ENCODE measurements around the gene WBP2. TPM values are rescaled to one million over a fixed set of nuclear protein-coding genes. Genes with fewer than 3 reads are reported as not detected.

WBP2 gene
- total RNA-seq, 2 experiments from 2014 or later, result 29.9 to 117 TPM

DNA sequence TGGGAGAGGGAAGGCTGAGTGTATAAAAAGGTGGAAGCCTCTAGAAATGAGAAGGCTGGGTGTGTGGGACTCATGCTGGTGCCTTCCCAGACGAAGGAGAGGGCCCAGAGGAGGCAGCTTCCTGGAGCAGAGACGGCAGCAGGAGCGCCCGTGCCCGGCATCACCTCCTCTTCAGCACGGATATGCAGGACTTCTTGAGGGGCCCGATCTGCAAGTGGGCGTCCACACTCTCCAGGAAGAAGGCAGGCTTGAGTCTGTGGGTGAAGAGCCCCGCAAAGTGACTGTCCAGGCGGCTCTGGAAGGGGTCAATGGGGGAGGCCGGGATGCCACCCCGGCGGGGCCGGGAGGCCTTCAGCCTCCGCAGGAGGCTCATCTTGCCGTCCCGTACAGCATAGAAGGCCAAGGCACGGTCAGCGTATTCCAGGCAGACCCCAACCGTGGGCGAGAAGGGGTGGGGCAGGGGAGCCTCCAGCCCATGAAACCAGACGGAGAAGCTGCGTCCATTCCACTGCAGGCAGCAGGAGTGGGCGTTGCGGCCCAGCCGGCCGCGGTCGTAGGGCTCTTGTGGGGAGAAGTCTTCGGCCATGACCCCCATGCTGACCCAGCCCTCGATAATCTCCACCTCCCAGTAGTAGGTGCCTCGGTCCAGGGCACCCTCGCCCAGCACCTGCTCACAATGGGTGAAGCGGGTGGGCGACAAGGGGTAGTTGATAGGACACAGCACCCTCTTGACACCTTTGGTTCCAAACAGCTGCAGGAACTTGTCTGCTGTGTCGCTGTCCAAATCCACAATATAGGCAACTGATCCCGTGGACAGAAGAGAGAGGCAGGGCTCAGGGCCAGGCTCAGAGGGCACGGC, 19.4 kb upstream of the WBP2 start:
- H3K9me2 ChIP-seq (ENCODE audit: insufficient read depth, low read length), result no peaks in the 10 kb centered on the region
- no peak overlapping the region for H3K4me3 ChIP-seq (ENCODE audit: low read depth, low read length, poor library complexity, severe bottlenecking)
- H2AFZ ChIP-seq (ENCODE audit: low read length), result no peak overlapping the region
- ChIA-PET POLR2A (interaction anchor here (0.6 to 3.5 kb wide), 3 partner anchors 16 to 511 kb away, joined by 8 to 28 read pairs (median 11); partner anchors contain the start of gene WBP2), CTCF (ENCODE audit: unreplicated experiment) (interaction anchor here (0.7 to 0.9 kb wide), 2 partner anchors 16 to 453 kb away, joined by 3 to 17 read pairs; no protein-coding TSS in a partner anchor)
- intact Hi-C loops (cut with micrococcal nuclease; ENCODE audit: unreplicated experiment), result no loop called here
- TF ChIP-seq, protein P1, sequence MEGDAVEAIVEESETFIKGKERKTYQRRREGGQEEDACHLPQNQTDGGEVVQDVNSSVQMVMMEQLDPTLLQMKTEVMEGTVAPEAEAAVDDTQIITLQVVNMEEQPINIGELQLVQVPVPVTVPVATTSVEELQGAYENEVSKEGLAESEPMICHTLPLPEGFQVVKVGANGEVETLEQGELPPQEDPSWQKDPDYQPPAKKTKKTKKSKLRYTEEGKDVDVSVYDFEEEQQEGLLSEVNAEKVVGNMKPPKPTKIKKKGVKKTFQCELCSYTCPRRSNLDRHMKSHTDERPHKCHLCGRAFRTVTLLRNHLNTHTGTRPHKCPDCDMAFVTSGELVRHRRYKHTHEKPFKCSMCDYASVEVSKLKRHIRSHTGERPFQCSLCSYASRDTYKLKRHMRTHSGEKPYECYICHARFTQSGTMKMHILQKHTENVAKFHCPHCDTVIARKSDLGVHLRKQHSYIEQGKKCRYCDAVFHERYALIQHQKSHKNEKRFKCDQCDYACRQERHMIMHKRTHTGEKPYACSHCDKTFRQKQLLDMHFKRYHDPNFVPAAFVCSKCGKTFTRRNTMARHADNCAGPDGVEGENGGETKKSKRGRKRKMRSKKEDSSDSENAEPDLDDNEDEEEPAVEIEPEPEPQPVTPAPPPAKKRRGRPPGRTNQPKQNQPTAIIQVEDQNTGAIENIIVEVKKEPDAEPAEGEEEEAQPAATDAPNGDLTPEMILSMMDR (conservative IDR thresholded peaks at IDR 0.05; ENCODE audit: low read length), result no peak
- no peak for TF ChIP-seq EZH2phosphoT487 (IDR thresholded peaks at IDR 0.05; ENCODE audit: borderline replicate concordance, low read depth, low read length)
- no peak for DNase-seq (ENCODE audit: low spot score)
- no peak overlapping the region for H3K27ac ChIP-seq (ENCODE audit: low read depth, low read length, poor library complexity, severe bottlenecking)
- no peaks in the 10 kb centered on the region for H3K79me2 ChIP-seq (ENCODE audit: insufficient read depth, low read depth, low read length)
- H3K9me3 ChIP-seq (ENCODE audit: low read length), result no peaks in the 10 kb centered on the region
- H3K4me1 ChIP-seq (ENCODE audit: insufficient read depth, low read length, poor library complexity, severe bottlenecking), result peaks cover 41% of the 10 kb centered on the region
- 0 out of 2 replicates have a peak, but pooled peaks cover 7% of the 10 kb centered on the region for H3K36me3 ChIP-seq (ENCODE audit: insufficient read depth, low read length)
- H4K20me1 ChIP-seq (ENCODE audit: insufficient read depth, low read length), result no peaks in the 10 kb centered on the region
- BruUV-seq (replicated peaks), result TSS peak; percentile 74
- H3K4me2 ChIP-seq (ENCODE audit: low read length), result no peak overlapping the region

DNA sequence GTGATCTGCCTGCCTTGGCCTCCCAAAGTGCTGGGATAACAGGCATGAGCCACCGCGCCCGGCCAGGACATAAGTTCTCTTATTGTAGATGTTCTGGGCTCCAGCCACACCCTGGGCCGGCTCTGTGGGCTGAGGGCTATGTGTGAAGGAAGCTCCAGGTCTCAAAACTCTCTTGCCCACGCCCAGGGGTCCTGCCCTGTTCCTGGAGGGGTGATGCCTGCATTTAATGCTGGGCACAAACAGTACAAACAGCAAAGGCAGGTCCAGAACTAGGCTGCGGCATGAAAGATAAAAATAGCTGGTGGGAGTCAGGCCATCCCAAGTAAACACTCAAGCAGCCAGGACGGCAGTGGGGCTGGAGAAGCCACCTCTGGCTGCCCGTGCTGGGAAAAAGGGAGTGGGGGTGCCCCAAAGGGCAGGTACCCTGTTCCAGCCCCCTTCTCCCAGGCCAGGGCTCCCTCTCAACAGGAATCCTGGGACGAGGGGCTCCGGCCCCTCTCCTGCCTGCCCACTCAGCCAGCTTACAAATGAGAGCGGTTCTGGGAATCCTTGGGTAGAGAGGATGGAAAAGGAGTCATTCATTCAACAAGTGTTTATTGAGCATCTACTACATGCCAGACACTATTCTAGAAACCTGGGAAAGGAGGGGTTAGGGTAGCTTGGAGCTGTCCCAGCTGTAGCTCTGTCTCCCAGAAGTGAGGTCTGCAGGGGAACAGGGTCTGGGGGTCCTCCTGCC, 18.6 kb upstream of the WBP2 start:
- POLR2A ChIA-PET, result interaction anchor here (0.5 kb wide), 1 partner anchor 11 kb away, joined by 3 read pairs; no protein-coding TSS in a partner anchor
- Histone ChIP-seq H3K27ac (ENCODE audit: low read depth, low read length, poor library complexity, severe bottlenecking) (no peak overlapping the region), H3K4me2 (ENCODE audit: low read length) (no peak overlapping the region), H3K9me3 (ENCODE audit: low read length) (no peaks in the 10 kb centered on the region), H4K20me1 (ENCODE audit: insufficient read depth, low read length) (no peaks in the 10 kb centered on the region), H3K4me3 (ENCODE audit: low read depth, low read length, poor library complexity, severe bottlenecking) (no peak overlapping the region), H3K79me2 (ENCODE audit: insufficient read depth, low read depth, low read length) (no peaks in the 10 kb centered on the region), H3K9me2 (ENCODE audit: insufficient read depth, low read length) (no peaks in the 10 kb centered on the region), H3K36me3 (ENCODE audit: insufficient read depth, low read length) (0 out of 2 replicates have a peak, but pooled peaks cover 7% of the 10 kb centered on the region), H3K4me1 (ENCODE audit: insufficient read depth, low read length, poor library complexity, severe bottlenecking) (peaks cover 41% of the 10 kb centered on the region), H2AFZ (ENCODE audit: low read length) (no peak overlapping the region)
- no peak for TF ChIP-seq EZH2phosphoT487 (IDR thresholded peaks at IDR 0.05; ENCODE audit: borderline replicate concordance, low read depth, low read length)
- TF ChIP-seq, protein P1 (conservative IDR thresholded peaks at IDR 0.05; ENCODE audit: low read length), result no peak
- CTCF ChIA-PET (ENCODE audit: unreplicated experiment), result no interaction called here
- intact Hi-C loops (cut with micrococcal nuclease; ENCODE audit: unreplicated experiment), result no loop called here
- BruUV-seq (replicated peaks), result no TSS peak
- DNase-seq (ENCODE audit: low spot score), result no peak

Data from OCI-LY7 (cell line).